HepG2 (cell line): ENCODE data around the gene ZNF430. TPM values are rescaled to one million over a fixed set of nuclear protein-coding genes. Genes with fewer than 3 reads are reported as not detected.

ENCODE experiments used
- ASH2L ChIP-seq: fragments of 300-600, 200-600 bp; sonication (generic); IDR thresholded peaks from 2 replicates; pipeline ENCODE4 v1.7.0; 2017; ENCODE audit warnings: low read depth, mild to moderate bottlenecking, moderate library complexity, mixed read lengths, low read length; ENCODE audit not compliant: insufficient read length
- HMGXB4 ChIP-seq, 2 experiments: sonication (generic) in 1 of 2; formaldehyde crosslinking in 1 of 2; IDR thresholded peaks; 2 replicates each; pipeline versions ENCODE4 v1.4.0 to v1.6.1; 2018 to 2020; ENCODE audit warnings: missing genetic modification reagents in 2 of 2, borderline replicate concordance in 1 of 2, low read depth in 1 of 2, mild to moderate bottlenecking in 1 of 2, missing biosample characterization in 1 of 2
- KAT8 ChIP-seq: IDR thresholded peaks from 2 replicates; pipeline ENCODE4 v1.6.1; 2016; ENCODE audit warnings: missing genetic modification reagents, missing compliant biosample characterization
- MAZ ChIP-seq, 2 experiments: sonication (generic) in 1 of 2; formaldehyde crosslinking in 1 of 2; IDR thresholded peaks; 2 replicates each; pipeline versions ENCODE4 v1.5.0 to v1.6.1; 2012 to 2020; ENCODE audit warnings: low read depth in 2 of 2, mild to moderate bottlenecking in 2 of 2, borderline replicate concordance in 1 of 2, improper control_type of control experiment in 1 of 2, low read length in 1 of 2, missing genetic modification reagents in 1 of 2, moderate library complexity in 1 of 2
- MED13 ChIP-seq: sonication (generic); formaldehyde crosslinking; IDR thresholded peaks from 2 replicates; pipeline ENCODE4 v1.5.0; 2020; ENCODE audit warnings: missing genetic modification reagents
- PAF1 ChIP-seq: IDR thresholded peaks from 2 replicates; pipeline ENCODE4 v1.6.1; 2016; ENCODE audit warnings: missing genetic modification reagents, missing compliant biosample characterization
- PHF20 ChIP-seq: sonication (generic); formaldehyde crosslinking; IDR thresholded peaks from 2 replicates; pipeline ENCODE4 v1.5.0; 2020; ENCODE audit warnings: mild to moderate bottlenecking, missing genetic modification reagents
- PHF8 ChIP-seq: sonication (generic); formaldehyde crosslinking; IDR thresholded peaks from 2 replicates; pipeline ENCODE4 v1.5.0; 2020; ENCODE audit warnings: missing genetic modification reagents
- SOX13 ChIP-seq, 3 experiments: fragments of 450-650 bp in 1 of 3; sonication (generic) in 1 of 3; formaldehyde crosslinking in 1 of 3; IDR thresholded peaks in 2 of 3; conservative IDR thresholded peaks in 1 of 3; 2 replicates each; pipeline versions ENCODE4 v1.5.0 to v1.6.1; 2016 to 2020; ENCODE audit warnings: antibody characterized with exemption in 1 of 3, mild to moderate bottlenecking in 1 of 3, missing compliant biosample characterization in 1 of 3, missing genetic modification reagents in 1 of 3, moderate library complexity in 1 of 3
- YY1 ChIP-seq: IDR thresholded peaks from 2 replicates; pipeline ENCODE4 v1.6.1; 2011; ENCODE audit warnings: low read length, low read depth, moderate library complexity, mild to moderate bottlenecking; ENCODE audit not compliant: insufficient read depth, insufficient replicate concordance
- ZFP37 ChIP-seq: sonication (generic); formaldehyde crosslinking; IDR thresholded peaks from 2 replicates; pipeline ENCODE4 v1.4.0; 2020; ENCODE audit warnings: missing genetic modification reagents, borderline replicate concordance
- ZNF567 ChIP-seq: sonication (generic); formaldehyde crosslinking; IDR thresholded peaks from 2 replicates; pipeline ENCODE4 v1.8.1; 2023; ENCODE audit warnings: mild to moderate bottlenecking, missing genetic modification reagents, borderline replicate concordance
- ZNF644 ChIP-seq: IDR thresholded peaks from 2 replicates; pipeline ENCODE4 v1.6.1; 2016; ENCODE audit warnings: low read depth
- ZNF782 ChIP-seq: sonication (generic); formaldehyde crosslinking; IDR thresholded peaks from 2 replicates; pipeline ENCODE4 v1.4.0; 2020; ENCODE audit warnings: missing genetic modification reagents, mild to moderate bottlenecking, borderline replicate concordance
- polyA plus RNA-seq, 8 experiments: library from polyadenylated mRNA; depleted of rRNA in 3 of 8; stranded (reverse) in 7 of 8; unstranded in 1 of 8; fragments of >200 nt; fragmentation: Illumina TruSeq in 4 of 8; extraction: Trizol in 4 of 8; gene quantifications; 2 replicates each; pipeline versions ENCODE4 v1.2.1 to v1.2.3, GENCODE V29; 2011 to 2016; ENCODE audit warnings: low read depth in 4 of 8, missing spikeins in 1 of 8, mixed read lengths in 1 of 8; ENCODE audit not compliant: insufficient read depth in 1 of 8
- total RNA-seq, 5 experiments: library from RNA; depleted of rRNA; stranded (reverse); fragments of >200 nt; fragmentation: Illumina TruSeq; extraction: Trizol; gene quantifications; 2 replicates each; pipeline ENCODE4 v1.2.3, GENCODE V29; 2016; ENCODE audit warnings: low read depth in 1 of 5
- TF ChIP-seq, protein P1 (sequence below), 2 experiments: sonication (generic) in 1 of 2; formaldehyde crosslinking in 1 of 2; IDR thresholded peaks; 2 replicates each; pipeline versions ENCODE4 v1.5.1 to v1.6.1; 2011 to 2020; ENCODE audit warnings: borderline replicate concordance in 1 of 2, low read depth in 1 of 2, low read length in 1 of 2, mild to moderate bottlenecking in 1 of 2, missing genetic modification reagents in 1 of 2, moderate library complexity in 1 of 2
- TF ChIP-seq, protein P2 (sequence below): sonication (generic); formaldehyde crosslinking; IDR thresholded peaks from 2 replicates; pipeline ENCODE4 v1.5.1; 2020; ENCODE audit warnings: missing genetic modification reagents, mild to moderate bottlenecking, borderline replicate concordance

Gene ZNF430
- total and polyA plus RNA-seq, 2 of the 13 experiments (the other 11 are each of a cell fraction or from before 2014, with no cell fraction given): 4.1 to 6.9 TPM

DNA sequence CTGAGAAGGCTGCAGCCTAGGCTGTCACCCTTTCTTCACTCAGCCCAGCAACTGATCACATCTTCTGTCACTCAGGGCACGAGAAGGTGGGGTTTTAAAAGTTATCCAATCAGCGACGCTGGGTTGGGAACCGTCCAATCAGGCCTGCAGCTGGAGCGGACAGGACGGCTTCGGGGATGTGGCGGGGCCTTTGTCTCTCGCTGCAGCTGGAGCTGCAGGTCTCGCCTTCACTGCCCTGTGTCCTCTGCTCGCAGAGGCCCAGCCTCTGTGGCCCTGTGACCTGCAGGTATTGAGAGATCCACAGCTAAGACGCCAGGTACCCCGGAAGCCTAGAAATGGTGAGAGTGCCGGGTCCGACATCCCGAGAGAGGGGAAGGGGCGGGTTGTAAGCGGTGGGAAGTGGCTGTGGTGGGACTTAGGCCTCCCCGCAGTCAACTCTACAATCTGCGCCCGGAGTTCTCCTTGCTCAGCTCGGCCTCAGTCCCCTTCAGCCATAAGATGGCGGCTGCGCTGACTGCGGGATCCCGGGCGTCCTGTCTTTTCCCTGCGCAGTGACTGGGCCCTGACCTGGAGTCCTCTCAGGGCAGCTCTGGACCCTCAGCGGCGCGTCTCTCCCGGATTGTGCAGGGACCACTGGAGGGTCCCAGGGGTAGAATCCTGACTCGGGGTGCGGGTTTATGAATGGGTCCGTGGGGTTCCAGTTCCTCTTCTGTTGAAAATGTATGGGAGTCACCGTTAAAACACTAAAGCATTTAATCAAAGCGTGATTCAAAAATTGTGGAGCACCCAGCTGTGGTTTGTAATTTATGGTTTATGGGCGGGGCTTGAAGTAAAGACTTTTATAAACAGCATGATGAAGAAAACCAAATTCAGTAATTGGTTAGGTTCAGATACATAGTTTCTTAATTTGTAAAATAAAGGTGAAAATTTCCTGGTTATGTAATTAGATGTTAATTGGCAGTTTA is 61.8 kb downstream of the ZNF430 start, which contains the start of gene ZNF714 (continued):
- TF ChIP-seq SOX13 (IDR thresholded peaks at IDR 0.05) (peak; percentile 25; the same call in 1 of the 2 replicates), SOX13 (CRISPR knock-in tag; conservative IDR thresholded peaks at IDR 0.05 in 1 of 2, IDR thresholded peaks at IDR 0.05 in 1 of 2) (0 out of 4 replicates have a peak, but pooled peaks of 1 of the 2 experiments have one; percentile 20), ZFP37 (CRISPR knock-in tag) (no peak), ASH2L (peak; percentile 83), YY1 (peak; percentile 87), PHF20 (peak; percentile 66), HMGXB4 (CRISPR knock-in tag; IDR thresholded peaks at IDR 0.05; ENCODE audit: borderline replicate concordance in 1 of 2, low read depth in 1 of 2) (peak; percentile 30 to 63; a peak in 3 of 4 replicates), PAF1 (CRISPR knock-in tag) (no peak), PHF8 (CRISPR knock-in tag) (peak; percentile 87), ZNF567 (no peak), MED13 (CRISPR knock-in tag) (no peak), KAT8 (peak; percentile 79), ZNF644 (no peak), MAZ (IDR thresholded peaks at IDR 0.05; ENCODE audit: borderline replicate concordance, low read depth, low read length) (no peak), MAZ (CRISPR knock-in tag; IDR thresholded peaks at IDR 0.05; ENCODE audit: low read depth) (no peak), ZNF782 (no peak)
- TF ChIP-seq, protein P1, sequence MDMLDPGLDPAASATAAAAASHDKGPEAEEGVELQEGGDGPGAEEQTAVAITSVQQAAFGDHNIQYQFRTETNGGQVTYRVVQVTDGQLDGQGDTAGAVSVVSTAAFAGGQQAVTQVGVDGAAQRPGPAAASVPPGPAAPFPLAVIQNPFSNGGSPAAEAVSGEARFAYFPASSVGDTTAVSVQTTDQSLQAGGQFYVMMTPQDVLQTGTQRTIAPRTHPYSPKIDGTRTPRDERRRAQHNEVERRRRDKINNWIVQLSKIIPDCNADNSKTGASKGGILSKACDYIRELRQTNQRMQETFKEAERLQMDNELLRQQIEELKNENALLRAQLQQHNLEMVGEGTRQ (IDR thresholded peaks at IDR 0.05; ENCODE audit: low read depth, low read length): no peak
- TF ChIP-seq, protein P1 (CRISPR knock-in tag; IDR thresholded peaks at IDR 0.05; ENCODE audit: borderline replicate concordance): no peak
- TF ChIP-seq, protein P2, sequence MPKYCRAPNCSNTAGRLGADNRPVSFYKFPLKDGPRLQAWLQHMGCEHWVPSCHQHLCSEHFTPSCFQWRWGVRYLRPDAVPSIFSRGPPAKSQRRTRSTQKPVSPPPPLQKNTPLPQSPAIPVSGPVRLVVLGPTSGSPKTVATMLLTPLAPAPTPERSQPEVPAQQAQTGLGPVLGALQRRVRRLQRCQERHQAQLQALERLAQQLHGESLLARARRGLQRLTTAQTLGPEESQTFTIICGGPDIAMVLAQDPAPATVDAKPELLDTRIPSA (CRISPR knock-in tag): no peak
- TF ChIP-seq, all 625 proteins: peak for 104
